Spleen (tissue), 11 donors: ENCODE data around the gene CES3. TPM values are rescaled to one million over a fixed set of nuclear protein-coding genes. Genes with fewer than 3 reads are reported as not detected.

Experiments used
- DNase-seq: peaks from one replicate; pipeline ENCODE4 v3.0.0-alpha.2; 2020
- H3K27ac ChIP-seq, 8 donors: fragments of 200-600 bp; sonication (generic) in 7 of 8; 1 replicate in 4 of 8; 2 replicates in 4 of 8; pipeline versions ENCODE4 v1.5.0 to v1.8.0; 2016 to 2021; ENCODE audit warnings: inconsistent platforms in 4 of 8, mild to moderate bottlenecking in 4 of 8, moderate library complexity in 1 of 8
- H3K27me3 ChIP-seq, 7 donors: fragments of 200-600 bp; sonication (generic) in 6 of 7; replicated peaks in 1 of 7; 1 replicate in 4 of 7; 2 replicates in 3 of 7; pipeline versions ENCODE4 v1.5.0 to v1.8.0; 2016 to 2021; ENCODE audit warnings: inconsistent platforms in 3 of 7, mild to moderate bottlenecking in 1 of 7
- H3K36me3 ChIP-seq, 6 donors: fragments of 200-600 bp; sonication (generic) in 5 of 6; 1 replicate in 4 of 6; 2 replicates in 2 of 6; pipeline versions ENCODE4 v1.5.0 to v1.8.0; 2016 to 2021; ENCODE audit warnings: inconsistent platforms in 2 of 6
- H3K4me1 ChIP-seq, 6 donors: fragments of 200-600 bp; sonication (generic) in 5 of 6; 1 replicate in 3 of 6; 2 replicates in 3 of 6; pipeline versions ENCODE4 v1.5.0 to v1.8.0; 2016 to 2021; ENCODE audit warnings: inconsistent platforms in 3 of 6
- H3K4me3 ChIP-seq, 8 donors: fragments of 200-600 bp; sonication (generic) in 7 of 8; 1 replicate in 4 of 8; 2 replicates in 4 of 8; pipeline versions ENCODE4 v1.5.0 to v1.8.0; 2016 to 2021; ENCODE audit warnings: inconsistent platforms in 4 of 8, mild to moderate bottlenecking in 4 of 8, moderate library complexity in 2 of 8
- H3K9me3 ChIP-seq, 8 donors: fragments of 200-600 bp; sonication (generic) in 7 of 8; 1 replicate in 4 of 8; 2 replicates in 4 of 8; pipeline versions ENCODE4 v1.5.0 to v1.8.0; 2016 to 2021; ENCODE audit warnings: inconsistent platforms in 4 of 8
- POLR2A ChIP-seq, 3 donors: fragments of 450-650 bp; IDR thresholded peaks; one replicate each; pipeline ENCODE4 v1.5.1; 2017; ENCODE audit warnings: antibody characterized with exemption in 3 of 3, mild to moderate bottlenecking in 1 of 3
- POLR2AphosphoS5 ChIP-seq, 3 donors: sonication (generic); formaldehyde crosslinking; IDR thresholded peaks; one replicate each; pipeline ENCODE4 v1.5.1; 2017; ENCODE audit warnings: antibody characterized with exemption in 3 of 3
- WGBS, 5 donors: extraction: QIAGEN DNeasy Blood & Tissue Kit in 3 of 5; methylation state at CpG; one replicate each; pipeline versions ENCODE4 v1.1.5 to v1.1.7; 2013 to 2018; 5-methylcytosine and 5-hydroxymethylcytosine counted together
- intact Hi-C: fragments of 100-400 bp; cut with DNase I; formaldehyde crosslinking; loops from one replicate; pipeline ENCODE4 v1.15.0; 2023; ENCODE audit warnings: low total_unique reads
- polyA plus RNA-seq, 3 donors: library from polyadenylated mRNA; stranded (reverse); fragments of 200-250 nt; gene quantifications; one replicate each; pipeline ENCODE4 v1.2.1, GENCODE V29; 2013
- total RNA-seq, 7 donors: library from RNA; depleted of rRNA in 3 of 7; stranded (reverse); fragments of >200 nt in 3 of 7; fragmentation: NEBNext Ultra II Directional in 4 of 7; extraction: Animal tissue kit (Norgen Biotek cat#: 25700) in 4 of 7; gene quantifications; one replicate each; pipeline versions ENCODE4 v1.1.0 to v1.2.1, GENCODE V29; 2016 to 2021
- TF ChIP-seq, protein P1 (sequence below), 11 experiments: fragments of 200-600 bp in 7 of 11; fragments of 450-650 bp in 4 of 11; sonication (generic) in 4 of 11; IDR thresholded peaks in 8 of 11; conservative IDR thresholded peaks in 3 of 11; 1 replicate in 7 of 11; 2 replicates in 4 of 11; pipeline versions ENCODE4 v1.4.0 to v1.8.0; 2016 to 2021; ENCODE audit warnings: antibody characterized with exemption in 11 of 11, inconsistent platforms in 4 of 11, mild to moderate bottlenecking in 1 of 11
- donor health status: healthy with polysubstance abuse.
- donor health status: DM: no; HTN: no; CAD: no; lungs with moderate emphysema.
- donor health status: DM: no; HTN: no; CAD: no.
- donor health status: Bipolar disorder and iron deficiency.
- donor health status: healthy.
- donor health status: DM: no; HTN: no; CAD: no.
- donor health status: DM: yes; HTN: yes; CAD: no.

Gene CES3
- total and polyA plus RNA-seq, 10 donors, result 0.23 to 1.3 (median 0.34) TPM; not detected in 1

DNA sequence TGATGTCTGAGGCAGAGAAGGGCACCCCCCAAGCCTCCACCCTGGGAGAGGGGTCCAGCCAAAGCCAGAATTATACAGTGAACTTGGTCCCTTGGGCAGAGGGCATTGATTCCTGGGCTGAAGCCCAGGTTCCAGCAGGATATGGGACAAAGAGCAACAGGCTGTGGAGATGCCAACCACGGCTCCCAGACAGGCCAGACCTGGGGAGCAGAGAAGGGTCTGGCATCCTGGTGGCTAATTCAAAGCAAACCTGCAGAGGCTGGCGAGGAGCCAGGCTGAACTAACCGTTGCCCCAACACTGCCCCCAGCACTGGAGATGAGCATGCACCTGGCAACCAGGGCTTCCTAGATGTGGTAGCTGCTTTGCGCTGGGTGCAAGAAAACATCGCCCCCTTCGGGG, 3.0 kb downstream of the CES3 start:
- Histone ChIP-seq H3K4me1 (peaks cover 0 to 35% (median 6%) of the 10 kb centered on the region in 6 donors), H3K27ac (no peak overlapping the region), H3K36me3 (no peaks in the 10 kb centered on the region), H3K9me3 (no peaks in the 10 kb centered on the region), H3K27me3 (peaks cover 0 to 5% (median 0%) of the 10 kb centered on the region in 7 donors), H3K4me3 (no peak overlapping the region)
- 69 to 80% (median 77%) methylated on average over 4 to 6 of the region's 6 CpGs for WGBS, 5 donors
- intact Hi-C loops, result no loop called here
- TF ChIP-seq POLR2A (IDR thresholded peaks at IDR 0.05), result no peak
- TF ChIP-seq POLR2AphosphoS5 (IDR thresholded peaks at IDR 0.05), result no peak
- TF ChIP-seq, protein P1, sequence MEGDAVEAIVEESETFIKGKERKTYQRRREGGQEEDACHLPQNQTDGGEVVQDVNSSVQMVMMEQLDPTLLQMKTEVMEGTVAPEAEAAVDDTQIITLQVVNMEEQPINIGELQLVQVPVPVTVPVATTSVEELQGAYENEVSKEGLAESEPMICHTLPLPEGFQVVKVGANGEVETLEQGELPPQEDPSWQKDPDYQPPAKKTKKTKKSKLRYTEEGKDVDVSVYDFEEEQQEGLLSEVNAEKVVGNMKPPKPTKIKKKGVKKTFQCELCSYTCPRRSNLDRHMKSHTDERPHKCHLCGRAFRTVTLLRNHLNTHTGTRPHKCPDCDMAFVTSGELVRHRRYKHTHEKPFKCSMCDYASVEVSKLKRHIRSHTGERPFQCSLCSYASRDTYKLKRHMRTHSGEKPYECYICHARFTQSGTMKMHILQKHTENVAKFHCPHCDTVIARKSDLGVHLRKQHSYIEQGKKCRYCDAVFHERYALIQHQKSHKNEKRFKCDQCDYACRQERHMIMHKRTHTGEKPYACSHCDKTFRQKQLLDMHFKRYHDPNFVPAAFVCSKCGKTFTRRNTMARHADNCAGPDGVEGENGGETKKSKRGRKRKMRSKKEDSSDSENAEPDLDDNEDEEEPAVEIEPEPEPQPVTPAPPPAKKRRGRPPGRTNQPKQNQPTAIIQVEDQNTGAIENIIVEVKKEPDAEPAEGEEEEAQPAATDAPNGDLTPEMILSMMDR (IDR thresholded peaks at IDR 0.05 in 8 of 11, conservative IDR thresholded peaks at IDR 0.05 in 3 of 11), result no peak
- no peak for DNase-seq

DNA sequence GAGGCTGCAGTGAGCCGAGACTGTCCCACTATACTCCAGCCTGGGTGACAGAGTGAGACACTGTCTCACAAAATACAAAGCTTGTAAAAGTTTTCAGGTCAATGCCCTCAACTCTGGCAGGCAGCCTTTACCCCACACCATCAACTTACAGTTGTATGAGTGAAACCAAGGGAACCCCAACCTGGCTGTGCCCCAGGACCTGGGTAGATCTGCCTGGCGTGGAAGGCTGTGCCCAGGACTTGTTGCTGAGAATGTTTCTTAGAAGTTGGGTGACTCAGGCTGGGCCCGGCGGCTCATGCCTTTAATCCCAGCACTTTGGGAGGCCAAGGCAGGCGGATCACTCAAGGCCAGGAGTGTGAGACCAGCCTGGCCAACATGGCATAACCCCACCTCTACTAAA, 7.8 kb downstream of the CES3 start:
- 86 to 97% (median 91%) methylated on average over 4 to 5 of the region's 5 CpGs for WGBS, 5 donors
- DNase-seq, result no peak
- intact Hi-C loops, result no loop called here

DNA sequence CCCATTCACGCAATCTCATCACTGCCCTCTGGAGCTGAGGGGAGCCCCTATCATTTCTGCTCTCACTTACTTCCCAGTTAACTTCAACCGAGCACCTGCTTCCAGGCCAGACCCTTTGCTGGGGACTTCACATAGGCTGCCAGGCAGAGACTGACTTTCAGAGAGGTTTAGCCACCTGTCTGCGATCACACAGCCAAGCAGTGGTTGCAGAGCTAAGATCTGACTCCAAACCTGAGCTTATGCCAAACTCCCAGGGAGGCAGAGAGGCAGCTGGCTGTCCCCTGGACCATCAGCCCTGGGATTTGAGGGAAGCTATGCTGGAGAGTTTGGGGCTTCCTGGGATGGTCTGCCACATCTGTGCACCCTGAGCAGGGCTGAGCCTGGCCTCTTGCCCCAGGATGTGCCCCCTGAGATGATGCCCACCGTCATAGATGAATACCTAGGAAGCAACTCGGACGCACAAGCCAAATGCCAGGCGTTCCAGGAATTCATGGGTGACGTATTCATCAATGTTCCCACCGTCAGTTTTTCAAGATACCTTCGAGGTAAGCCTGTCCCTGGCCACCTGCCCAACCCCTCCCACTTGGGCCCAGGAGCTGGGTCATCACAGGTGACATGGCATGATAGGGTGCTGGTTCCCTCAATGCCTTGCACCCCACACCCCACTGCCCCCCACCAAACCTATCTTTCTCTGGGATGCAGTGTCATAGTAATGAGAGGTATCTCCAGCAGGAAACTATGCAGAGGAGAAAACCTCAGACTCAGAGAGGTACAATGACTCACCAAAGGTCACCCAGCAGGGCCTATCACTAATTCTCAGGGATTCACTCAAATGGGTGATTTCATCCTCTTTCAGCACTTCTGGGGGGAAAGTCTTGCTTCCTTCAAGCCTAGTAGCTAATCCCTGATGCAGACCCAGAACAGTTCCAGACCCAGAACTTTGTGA, 10.0 kb downstream of the CES3 start:
- Histone ChIP-seq H3K27ac (no peak overlapping the region), H3K9me3 (no peaks in the 10 kb centered on the region), H3K36me3 (no peaks in the 10 kb centered on the region), H3K27me3 (peaks cover 0 to 3% (median 0%) of the 10 kb centered on the region in 7 donors), H3K4me3 (no peak overlapping the region), H3K4me1 (no peaks in the 10 kb centered on the region)
- intact Hi-C loops, result no loop called here
- no peak for DNase-seq
- 82 to 88% (median 86%) methylated on average over 10 of the region's 10 CpGs for whole genome bisulfite sequencing, 5 donors
- no peak for TF ChIP-seq POLR2A (IDR thresholded peaks at IDR 0.05)
- no peak for TF ChIP-seq POLR2AphosphoS5 (IDR thresholded peaks at IDR 0.05)
- TF ChIP-seq, protein P1 (IDR thresholded peaks at IDR 0.05 in 8 of 11, conservative IDR thresholded peaks at IDR 0.05 in 3 of 11), result no peak

More for the DNA sequence above, 7.8 kb downstream of the CES3 start:
- no peaks in the 10 kb centered on the region for H3K9me3 ChIP-seq
- no peak for TF ChIP-seq POLR2AphosphoS5 (IDR thresholded peaks at IDR 0.05)
- TF ChIP-seq POLR2A (IDR thresholded peaks at IDR 0.05), result no peak
- TF ChIP-seq, protein P1 (IDR thresholded peaks at IDR 0.05 in 8 of 11, conservative IDR thresholded peaks at IDR 0.05 in 3 of 11), result no peak
- H3K36me3 ChIP-seq, result no peaks in the 10 kb centered on the region
- H3K4me1 ChIP-seq, result no peaks in the 10 kb centered on the region
- H3K27me3 ChIP-seq, result peaks cover 0 to 5% (median 0%) of the 10 kb centered on the region in 7 donors
- H3K27ac ChIP-seq, result no peak overlapping the region
- no peak overlapping the region for H3K4me3 ChIP-seq

DNA sequence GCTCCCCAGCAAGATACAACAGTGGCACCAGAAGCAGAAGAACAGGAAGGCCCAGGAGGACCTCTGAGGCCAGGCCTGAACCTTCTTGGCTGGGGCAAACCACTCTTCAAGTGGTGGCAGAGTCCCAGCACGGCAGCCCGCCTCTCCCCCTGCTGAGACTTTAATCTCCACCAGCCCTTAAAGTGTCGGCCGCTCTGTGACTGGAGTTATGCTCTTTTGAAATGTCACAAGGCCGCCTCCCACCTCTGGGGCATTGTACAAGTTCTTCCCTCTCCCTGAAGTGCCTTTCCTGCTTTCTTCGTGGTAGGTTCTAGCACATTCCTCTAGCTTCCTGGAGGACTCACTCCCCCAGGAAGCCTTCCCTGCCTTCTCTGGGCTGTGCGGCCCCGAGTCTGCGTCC, 11.9 kb downstream of the CES3 start:
- Histone ChIP-seq H3K36me3 (no peaks in the 10 kb centered on the region), H3K4me1 (peaks cover 0 to 7% (median 6%) of the 10 kb centered on the region in 6 donors), H3K27me3 (peaks cover 0 to 10% (median 0%) of the 10 kb centered on the region in 7 donors), H3K9me3 (no peaks in the 10 kb centered on the region), H3K4me3 (no peak overlapping the region), H3K27ac (no peak overlapping the region)
- no peak for DNase-seq
- TF ChIP-seq POLR2AphosphoS5 (IDR thresholded peaks at IDR 0.05) (no peak), POLR2A (IDR thresholded peaks at IDR 0.05) (no peak)
- TF ChIP-seq, protein P1 (IDR thresholded peaks at IDR 0.05 in 8 of 11, conservative IDR thresholded peaks at IDR 0.05 in 3 of 11), result no peak
- intact Hi-C loops, result no loop called here
- WGBS, 5 donors, result 67 to 81% (median 77%) methylated on average over 9 of the region's 9 CpGs
